SHP77 (cell line): ENCODE measurements around the gene WDR76.
"Not testable (repeated sequence)": the region's sequence is repeated elsewhere in the genome, so short reads cannot be mapped to it uniquely, and the experiment has no call there.

Experiments used
- DNase-seq, 2 experiments: peaks; one replicate each; lab custom pipeline; 2025; lab: John Stamatoyannopoulos, UW

WDR76 gene

DNA sequence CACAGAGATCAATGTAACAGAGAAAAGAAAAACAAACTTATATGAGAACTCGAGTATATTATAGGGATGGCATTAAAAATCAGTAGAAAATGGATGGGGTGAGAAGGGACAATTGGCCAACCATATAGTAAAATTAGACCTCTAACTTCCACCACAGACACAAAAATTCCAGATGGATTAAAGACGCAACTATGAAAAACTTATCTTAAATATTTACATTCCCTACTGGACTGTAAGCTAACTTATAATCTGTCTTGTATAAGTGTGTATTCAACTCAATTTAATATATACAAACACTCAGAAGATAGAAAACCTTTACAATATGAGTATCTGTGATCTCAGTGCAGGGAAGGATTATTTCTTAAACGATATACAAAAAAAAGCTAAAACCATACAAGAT, 5.3 kb upstream of the WDR76 start:
- no peak for DNase-seq

DNA sequence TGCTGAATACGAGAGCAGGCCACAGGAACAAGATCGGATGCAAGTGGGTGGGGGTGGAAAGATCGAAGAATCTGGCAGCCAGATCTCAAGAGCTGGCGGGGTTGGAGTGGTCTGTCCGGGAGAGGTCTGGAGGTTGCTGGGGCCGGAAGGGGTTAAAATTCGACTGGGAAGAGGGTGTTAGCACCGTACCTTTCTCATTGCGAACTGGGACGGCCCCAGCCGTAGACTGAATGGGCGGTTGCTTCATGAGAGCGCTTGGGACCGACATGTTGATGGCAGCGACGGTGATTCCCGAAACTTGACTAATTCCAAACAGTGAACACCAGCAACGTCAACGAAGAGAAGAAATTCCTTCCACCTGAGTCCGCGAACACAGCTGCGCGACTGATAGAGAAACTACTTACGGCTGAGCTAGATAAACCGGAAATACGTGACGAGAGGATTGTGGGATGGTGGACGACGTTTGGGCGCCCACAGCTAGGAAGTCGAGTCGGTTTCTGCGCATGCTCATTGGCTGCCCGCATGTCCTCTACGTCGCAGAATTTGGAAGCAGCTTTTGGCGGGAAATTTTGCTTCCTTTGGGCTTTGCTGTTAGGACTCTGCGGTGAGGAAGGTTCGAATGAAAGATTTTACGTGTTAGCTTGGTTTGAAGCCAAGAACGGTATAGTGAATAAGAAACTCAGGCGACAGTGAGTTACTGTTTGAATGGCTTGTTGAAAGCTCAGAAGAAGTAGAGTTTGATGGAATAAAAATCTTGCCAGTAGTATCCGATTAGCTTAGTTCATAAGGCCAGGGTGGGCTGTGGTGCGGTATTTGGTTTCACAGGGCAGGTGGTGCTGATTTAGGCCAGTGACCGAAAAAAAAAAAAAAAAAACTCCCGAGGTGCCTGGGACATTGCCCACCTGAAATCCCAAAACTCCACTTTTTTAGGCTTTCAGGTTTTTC, 2.2 kb upstream of the WDR76 start, which contains the start of gene MFAP1:
Gene MFAP1 (minus strand): TSS at position 389 of the 945 bp plus-strand sequence. CDS start 121 bp downstream, at position 268.
- DNase-seq: peak; percentile 96 to 97

DNA sequence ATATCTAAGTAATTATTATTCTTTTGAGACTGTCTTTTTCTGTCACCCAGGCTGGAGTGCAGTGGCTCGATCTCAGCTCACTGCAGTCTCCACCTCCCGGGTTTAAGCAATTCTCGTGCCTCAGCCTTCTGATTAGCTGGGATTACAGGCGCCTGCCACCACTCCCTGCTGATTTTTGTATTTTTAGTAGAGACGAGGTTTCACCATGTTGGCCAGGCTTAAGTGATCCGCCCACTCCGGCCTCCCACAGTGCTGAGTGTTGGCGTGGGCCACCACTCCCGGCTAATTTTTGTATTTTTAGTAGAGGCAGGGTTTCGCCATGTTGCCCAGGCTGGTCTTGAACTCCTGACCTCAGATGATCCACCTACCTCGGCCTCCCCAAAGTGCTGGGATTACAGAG, 1.5 kb upstream of the WDR76 start:
- not testable (repeated sequence) for DNase-seq

DNA sequence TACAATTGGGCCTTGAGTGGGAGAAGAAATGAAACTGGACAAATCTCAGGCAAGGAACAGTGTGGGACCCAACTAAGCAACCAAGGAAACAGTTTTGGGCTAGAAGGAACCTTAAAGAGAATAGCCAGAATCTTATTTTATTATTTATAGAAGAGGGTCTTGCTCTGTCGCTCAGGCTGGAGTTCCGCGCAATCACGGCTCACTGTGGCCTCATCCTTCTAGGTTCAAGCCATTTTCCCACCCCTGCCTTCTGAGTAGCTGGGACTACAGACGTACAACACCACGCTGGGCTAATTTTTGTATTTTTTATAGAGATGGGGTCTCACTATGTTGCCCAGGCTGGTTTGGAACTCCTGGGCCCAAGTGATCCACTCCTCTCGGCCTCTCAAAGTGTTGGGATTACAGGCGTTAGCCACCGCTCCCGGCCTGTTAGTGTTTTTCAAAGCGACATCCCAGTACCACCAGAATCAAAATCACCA, 734 bp upstream of the WDR76 start:
- no peak for DNase-seq

DNA sequence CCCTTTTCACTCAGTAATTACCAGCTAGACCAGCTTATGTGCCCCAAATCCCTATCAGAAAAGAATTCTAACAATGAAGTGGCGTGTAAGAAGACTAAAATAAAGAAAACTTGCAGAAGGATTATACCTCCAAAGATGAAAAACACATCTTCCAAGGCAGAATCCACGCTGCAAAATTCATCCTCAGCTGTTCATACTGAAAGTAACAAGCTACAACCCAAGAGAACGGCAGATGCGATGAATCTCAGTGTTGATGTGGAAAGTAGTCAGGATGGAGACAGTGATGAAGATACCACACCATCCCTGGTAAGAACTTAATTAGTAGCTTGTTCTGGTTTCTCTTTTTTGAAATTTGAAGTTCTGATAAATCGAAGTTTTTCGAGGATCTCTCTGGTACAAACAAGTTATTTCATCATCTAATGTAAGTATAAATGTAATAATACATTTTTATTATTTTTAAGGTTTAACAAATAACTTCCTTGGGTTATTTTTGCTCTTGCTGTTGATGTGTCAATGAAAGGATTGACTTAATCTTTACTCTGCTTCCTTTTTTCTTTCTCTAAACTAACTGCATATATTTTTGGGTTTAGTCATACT, 1.4 kb downstream of the WDR76 start:
- no peak for DNase-seq

- DNase-seq: not testable (repeated sequence)
Observed at GRCh38 chr15:43829951-43830540, 3.2 kb downstream of the WDR76 start.

GRCh38 chr15:43830691-43831275, 4.0 kb downstream of the WDR76 start:
- not testable (repeated sequence) for DNase-seq

DNA sequence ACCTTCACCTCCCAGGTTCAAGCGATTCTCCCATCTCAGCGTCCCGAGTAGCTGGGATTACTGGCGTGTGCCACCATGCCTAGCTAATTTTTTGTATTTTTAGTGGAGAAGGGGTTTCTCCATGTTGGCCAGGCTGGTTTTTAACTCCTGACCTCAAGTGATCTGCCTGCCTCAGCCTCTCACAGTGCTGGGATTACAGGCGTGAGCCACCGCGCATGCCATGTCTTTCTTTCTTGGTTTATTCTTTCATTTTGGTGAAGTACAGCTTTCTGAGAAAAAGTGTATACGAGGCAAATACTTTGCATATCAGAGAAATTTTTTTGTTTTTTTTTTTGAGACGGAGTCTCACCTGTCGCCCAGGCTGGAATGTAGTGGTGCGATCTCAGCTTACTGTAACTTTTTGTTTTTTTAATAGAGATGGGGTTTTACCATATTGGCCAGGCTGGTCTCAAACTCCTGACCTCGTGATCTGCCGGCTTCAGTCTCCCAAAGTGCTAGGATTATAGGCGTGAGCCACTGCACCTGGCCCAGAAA, 4.8 kb downstream of the WDR76 start:
- DNase-seq: not testable (repeated sequence)

DNA sequence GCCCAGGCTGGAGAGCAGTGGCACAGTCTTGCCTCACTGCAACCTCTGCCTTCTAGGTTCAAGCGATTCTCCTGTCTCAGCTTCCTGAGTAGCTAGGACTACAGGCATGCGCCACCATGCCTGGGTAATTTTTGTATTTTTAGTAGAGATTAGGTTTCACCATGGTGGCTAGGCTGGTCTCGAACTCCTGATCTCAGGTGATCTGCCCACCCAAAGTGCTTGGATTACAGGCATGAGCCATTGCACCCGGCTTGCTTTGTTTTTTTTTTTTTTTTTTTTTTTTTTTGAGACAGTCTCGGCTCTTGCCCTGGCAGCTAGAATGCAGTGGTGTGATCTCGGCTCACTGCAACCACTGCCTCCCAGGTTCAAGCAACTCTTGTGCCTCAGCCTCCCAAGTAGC, 5.7 kb downstream of the WDR76 start:
- DNase-seq: not testable (repeated sequence)

GRCh38 chr15:43845421-43845820, 18.6 kb downstream of the WDR76 start:
- no peak for DNase-seq

GRCh38 chr15:43851251-43851650, 24.4 kb downstream of the WDR76 start:
- no peak for DNase-seq

- DNase-seq: no peak
Observed at GRCh38 chr15:43852607-43853006, 25.8 kb downstream of the WDR76 start.

DNA sequence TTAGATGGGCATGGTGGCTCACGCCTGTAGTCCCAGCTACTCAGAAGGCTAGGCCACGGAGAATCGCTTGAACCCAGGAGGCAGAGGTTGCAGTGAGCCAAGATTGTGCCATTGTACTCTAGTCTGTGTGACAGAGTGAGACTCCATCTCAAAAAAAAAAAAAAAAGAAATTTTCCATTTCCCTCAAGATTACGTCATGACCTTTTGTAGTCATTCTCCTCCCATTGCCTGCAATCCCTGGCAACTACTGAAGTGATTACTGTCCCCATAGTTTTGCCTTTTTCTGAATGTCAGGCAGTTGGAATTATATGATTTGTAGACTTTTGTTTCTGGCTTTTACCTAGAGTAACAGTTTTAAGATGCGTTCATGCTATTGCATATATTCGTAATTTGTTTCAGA, 28.0 kb downstream of the WDR76 start:
- DNase-seq: no peak

GRCh38 chr15:43859546-43859945, 32.7 kb downstream of the WDR76 start:
- no peak for DNase-seq

- DNase-seq: not testable (repeated sequence)
Observed at GRCh38 chr15:43866636-43867035, 39.8 kb downstream of the WDR76 start.

DNA sequence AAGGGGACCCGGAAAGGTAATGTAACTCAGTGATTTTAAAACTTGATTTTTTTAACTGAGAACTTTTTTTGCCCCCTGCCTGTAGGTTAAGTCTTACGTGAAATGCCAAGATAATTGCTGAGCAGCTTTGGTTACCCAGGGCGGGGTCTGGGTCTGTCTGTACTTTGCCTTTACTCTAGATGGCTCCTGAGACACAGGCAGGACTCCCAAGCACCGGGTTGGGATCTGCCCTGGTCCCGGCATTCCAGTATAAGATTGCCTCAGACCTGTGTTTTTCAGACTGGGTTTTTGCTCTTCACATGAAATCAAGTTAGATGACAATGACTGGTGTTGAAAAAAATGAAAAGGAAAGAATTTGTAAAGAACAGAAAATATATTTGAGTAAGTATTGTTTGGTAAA, 40.3 kb downstream of the WDR76 start:
- DNase-seq: no peak

DNA sequence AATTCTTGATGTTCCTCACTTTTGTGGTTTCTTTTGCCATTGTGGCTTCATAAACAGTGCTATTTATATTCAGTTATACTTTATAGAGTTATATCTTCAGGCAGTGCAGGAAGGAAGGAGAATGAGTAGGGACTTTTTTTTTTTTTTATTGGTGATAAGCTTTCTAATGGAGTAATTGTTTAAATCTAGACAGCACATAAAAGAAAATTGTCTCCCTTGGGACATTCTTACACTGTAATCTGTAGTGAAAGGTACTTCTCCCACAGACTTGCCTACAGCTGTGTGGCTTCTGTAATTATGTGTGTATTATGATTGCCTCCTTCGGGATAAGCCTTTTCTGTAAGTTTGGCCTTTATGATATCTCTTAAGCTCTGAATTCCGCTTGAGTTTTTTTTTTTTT, 41.6 kb downstream of the WDR76 start:
- DNase-seq: no peak

GRCh38 chr15:43871835-43872234, 45.0 kb downstream of the WDR76 start:
- DNase-seq: no peak

GRCh38 chr15:43872416-43873020, 45.7 kb downstream of the WDR76 start:
- DNase-seq: peak; percentile 43 to 68

GRCh38 chr15:43873651-43874050, 46.8 kb downstream of the WDR76 start:
- DNase-seq: no peak

GRCh38 chr15:43876872-43877271, 50.1 kb downstream of the WDR76 start:
- no peak for DNase-seq

DNA sequence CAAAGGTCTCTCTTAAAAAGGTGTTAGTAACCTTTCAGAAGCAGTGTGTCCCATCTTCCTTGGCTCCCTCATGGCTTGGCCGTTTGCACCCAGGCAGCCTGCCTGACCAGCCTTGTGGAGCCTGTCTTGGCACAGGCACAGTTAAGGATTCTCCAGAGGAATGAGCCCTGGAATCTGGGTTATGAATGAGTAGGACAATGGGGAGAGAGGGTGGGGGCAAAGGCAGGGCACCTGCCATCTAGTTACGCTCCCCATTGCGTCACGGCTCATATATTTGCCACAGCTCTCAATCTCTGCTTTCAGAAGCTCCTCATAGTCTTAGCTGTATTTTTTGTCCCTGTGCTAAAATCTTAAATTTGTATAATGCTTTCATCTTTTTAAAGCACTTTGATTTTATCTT, 50.6 kb downstream of the WDR76 start:
- DNase-seq: no peak
